HG03565 (cell line): ENCODE results near the gene CORO1C.

Experiments used
- ATAC-seq: cut with Tn5 transposase; IDR thresholded peaks from one replicate; pipeline ENCODE4 v1.9.1; 2021; ENCODE audit warnings: mild to moderate bottlenecking, moderate library complexity; ENCODE audit not compliant: unreplicated experiment

Gene CORO1C

DNA sequence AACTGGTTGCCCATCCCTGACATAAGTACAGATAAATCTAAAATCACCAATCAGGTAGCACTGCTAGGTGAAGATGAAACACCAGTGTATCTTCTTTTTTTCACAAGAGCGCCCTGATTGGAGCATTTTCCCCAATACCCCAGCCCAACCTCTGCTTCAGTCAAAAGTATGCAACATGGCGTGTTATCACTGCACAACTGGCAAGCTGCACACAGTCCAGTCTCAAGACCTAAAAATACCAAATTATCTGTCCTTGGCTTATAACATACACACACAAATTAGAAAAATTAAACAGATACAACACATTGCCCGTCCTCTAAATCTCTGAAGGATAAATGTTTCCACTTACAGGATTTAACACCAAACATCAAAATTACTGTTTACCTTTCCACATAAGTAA lies 77.4 kb downstream of the CORO1C start:
- ATAC-seq = no peak

DNA sequence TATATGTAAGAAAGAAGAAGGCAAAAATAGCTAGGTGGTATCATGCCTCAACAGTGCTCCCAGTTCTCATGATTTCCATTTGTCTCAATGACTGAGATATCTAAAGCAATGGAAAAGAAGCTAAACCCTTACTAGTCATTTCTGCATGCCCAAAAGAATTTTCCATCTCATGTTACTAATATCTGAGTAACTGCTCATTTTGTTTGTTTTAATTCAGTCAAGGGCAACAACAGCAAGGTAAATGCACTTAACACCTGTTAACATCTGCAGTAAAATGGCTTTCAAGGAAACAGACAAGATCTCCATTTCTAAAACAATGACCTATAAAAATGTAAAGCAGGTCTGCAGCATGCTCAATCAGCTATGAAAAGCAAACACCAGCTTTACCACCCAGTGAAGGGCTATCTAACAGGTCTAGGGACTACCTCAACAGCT lies 78.2 kb downstream of the CORO1C start:
- ATAC-seq = no peak

DNA sequence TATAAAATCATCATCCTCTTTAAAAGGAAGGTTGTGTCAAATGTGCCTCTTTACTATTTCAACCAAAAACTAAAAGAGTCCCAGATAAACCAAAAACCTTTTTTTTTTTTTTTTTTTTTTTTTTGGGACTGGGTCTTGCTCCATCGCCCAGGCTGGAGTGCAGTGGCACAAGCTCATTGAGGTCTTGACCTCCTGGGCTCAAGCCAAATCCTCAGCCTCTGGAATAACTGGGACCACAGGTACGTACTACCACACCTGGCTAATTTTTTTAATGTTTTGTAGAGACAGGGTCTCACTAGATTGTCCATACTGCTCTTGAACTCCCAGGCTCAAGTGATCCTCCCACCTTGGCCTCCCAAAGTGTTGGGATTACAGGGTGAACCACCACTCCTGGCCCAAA lies 81.2 kb downstream of the CORO1C start:
- no peak for ATAC-seq

DNA sequence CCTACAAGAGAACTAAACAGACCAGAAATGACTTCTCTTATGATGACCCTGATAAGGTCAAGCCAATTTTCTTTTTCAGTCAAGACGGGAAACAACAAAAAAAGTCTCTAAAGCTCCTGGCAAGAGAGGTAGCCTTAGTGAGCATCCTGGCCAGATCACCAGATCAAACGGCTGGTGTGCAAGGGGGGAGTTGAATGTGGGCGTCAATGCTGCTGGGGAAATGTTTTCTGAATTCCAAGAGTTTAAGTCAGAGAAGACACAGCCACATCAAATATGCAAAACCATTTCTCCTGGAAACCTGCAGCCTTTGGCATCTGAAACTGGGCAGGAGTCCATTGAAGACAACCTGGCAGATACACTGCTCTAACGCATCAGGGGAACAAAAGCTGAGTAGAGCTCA lies 81.6 kb downstream of the CORO1C start:
- no peak for ATAC-seq

DNA sequence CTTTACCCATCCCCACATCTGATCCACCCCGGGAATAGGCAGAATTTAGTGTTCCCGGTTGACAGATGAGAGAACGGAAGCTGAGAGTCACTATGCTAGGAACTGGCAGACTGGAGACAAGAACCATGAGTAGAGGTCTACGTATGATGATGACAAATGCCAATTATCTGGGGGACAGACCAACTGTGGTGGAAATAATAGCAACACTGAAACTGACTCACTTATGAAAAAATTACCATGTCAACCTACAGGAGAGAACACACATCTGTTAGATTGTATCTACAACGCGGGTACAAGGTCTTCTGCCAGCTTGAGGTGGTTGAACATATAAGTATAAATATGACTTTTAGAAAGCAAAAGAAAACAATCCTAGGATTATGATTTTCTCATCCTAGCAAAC lies 82.2 kb downstream of the CORO1C start:
- ATAC-seq = no peak

DNA sequence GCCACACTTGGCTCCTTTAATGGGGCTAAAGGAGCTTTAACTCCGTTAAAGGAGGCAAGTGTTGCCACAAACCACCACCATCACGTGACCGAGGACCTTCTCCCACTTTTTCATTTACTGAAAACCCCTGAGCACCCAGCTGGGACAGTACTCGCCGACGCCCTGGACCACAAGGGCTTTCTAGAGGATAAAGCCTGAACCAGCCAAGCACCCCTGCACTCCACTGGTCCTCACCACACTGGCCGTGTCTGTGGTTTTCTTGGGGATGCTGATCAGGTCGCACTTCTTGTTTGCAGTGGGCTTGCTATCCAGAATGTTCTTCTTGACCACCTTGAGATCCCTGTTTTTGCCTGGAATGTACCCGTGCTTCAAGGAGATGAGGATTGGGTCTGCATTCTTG lies 82.9 kb downstream of the CORO1C start:
- ATAC-seq = no peak

DNA sequence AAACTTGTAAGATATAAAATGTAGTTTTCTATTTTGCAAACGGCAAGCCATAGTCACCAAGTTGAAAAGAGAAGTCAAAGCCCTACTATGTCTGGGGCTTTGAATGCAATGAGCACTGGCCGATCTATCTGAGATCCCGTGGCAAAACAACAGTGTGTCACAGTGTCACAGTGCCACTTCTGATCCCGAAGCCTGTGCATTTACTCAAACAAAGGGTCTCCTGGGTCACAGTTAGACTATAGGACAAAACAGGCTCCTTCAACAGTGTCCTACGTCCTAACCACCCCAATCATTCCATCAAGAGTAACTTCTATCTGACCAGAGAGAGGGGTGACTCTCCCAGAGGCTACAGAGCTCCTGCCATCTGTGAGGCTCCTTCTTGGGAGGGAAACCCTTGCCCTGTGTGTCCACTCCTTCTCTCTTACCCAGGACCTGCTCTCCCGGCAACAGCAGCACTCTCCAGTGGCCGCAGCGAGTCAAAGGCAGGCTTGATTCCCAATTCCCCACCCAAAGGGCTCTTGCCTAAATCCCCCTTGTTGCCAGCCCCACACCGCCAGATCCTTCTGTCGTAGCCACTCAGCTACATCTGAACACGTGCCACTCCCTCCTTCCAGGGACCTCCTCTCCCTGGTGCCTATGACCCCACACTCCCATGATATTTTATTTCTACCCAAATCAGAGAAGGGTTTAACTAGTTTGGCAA lies 83.6 kb downstream of the CORO1C start:
- ATAC-seq = no peak

DNA sequence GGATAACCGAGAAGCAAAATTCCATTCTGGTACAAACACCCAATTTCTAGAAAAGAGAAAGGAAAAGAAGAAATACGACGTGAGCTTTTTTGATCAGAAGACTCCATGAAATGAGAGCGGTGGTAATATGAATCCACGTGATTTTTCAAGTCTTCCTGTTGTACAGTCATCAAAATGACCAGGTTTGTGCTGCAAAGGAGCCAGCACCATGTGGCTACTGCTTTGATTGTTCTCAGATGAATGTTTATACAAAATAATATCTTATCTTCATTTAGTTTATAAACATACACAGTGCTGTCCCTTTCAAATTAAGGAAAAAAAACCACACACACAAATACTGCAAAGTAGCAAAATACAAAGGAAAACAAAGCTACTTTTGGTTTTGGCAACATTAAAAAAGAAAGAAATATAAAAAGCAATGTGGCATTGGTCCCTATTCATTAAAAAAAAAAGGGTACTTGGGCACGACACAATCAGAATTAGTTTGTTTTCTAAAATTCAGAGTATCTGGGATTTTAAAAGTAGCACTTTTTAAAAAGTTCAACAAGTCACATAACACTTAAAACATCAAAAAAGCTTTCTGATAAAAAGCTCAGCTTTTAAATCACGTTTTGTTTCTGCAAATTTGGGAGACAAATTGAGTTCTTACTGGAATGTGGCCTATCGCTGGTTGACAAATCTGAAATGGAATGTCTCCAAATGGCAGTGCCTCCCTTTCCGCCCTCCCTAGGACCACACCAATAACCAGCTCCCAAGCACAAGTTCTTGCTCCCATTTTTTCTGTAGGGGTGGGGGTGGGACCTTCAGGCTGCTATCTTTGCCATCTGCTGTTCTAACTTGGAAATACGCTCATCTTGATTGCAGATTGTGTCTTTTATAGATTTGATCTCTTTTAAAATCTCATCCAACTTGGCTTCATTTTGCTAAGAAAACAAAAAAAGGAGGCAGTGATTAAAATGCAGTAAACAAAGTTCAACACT lies 84.4 kb downstream of the CORO1C start:
- no peak for ATAC-seq

DNA sequence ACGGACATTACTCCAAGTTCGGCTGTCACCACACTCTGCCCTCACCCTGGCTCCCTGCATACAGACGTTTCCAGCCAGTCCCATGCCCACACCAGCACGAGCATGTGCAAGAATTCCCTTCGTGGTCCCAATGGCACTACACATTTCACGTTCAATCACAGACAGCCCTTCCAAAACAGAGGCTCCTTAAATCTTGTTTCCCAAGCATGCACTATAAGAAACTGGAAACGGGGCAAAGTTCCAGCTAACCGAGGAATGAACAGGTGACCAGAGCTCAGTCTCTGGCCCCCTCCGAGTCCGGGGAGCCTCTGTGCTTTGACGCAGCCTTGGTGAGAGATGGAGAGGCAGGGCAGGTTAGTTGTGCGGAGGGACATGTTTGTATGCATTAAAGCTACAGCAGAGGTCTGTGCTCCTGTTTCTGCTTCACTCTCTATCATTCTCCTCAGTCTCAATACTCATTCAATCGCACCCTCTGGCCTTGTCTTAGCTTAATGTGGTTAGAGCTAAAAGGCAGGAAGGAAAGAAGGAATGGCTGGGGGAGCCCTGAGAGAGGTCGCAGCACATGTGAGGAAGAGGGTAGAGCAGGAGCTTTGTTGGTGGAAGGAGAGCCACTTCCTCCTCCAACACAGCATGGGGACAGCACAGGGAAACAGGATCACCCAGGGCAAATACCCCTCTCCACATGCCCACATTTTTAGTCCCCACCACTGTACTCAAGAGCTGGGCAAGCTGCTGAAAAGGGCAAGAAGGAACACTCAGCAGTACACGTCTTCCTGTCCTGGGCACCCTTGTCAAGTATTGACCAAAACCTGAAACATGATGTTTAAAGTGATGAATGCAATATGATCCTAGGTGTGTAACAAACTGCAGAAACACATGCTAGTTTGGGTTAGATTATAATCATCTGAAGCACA lies 85.4 kb downstream of the CORO1C start:
- ATAC-seq = no peak

DNA sequence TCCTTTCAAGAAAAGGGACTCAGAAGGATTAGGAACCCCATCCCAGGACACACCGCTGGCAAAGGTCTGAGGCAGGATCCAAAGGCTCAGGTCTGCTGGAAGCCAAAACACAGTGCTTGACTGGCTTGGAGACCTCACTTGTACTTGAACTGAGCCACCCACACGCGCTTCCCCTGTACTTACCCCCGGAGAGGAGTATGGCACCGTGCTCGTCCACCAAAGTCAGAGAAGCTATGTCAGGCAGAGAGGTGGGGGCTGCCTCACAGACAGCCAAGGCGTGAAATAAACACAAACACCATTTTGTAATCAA lies 86.6 kb downstream of the CORO1C start:
- ATAC-seq = no peak

DNA sequence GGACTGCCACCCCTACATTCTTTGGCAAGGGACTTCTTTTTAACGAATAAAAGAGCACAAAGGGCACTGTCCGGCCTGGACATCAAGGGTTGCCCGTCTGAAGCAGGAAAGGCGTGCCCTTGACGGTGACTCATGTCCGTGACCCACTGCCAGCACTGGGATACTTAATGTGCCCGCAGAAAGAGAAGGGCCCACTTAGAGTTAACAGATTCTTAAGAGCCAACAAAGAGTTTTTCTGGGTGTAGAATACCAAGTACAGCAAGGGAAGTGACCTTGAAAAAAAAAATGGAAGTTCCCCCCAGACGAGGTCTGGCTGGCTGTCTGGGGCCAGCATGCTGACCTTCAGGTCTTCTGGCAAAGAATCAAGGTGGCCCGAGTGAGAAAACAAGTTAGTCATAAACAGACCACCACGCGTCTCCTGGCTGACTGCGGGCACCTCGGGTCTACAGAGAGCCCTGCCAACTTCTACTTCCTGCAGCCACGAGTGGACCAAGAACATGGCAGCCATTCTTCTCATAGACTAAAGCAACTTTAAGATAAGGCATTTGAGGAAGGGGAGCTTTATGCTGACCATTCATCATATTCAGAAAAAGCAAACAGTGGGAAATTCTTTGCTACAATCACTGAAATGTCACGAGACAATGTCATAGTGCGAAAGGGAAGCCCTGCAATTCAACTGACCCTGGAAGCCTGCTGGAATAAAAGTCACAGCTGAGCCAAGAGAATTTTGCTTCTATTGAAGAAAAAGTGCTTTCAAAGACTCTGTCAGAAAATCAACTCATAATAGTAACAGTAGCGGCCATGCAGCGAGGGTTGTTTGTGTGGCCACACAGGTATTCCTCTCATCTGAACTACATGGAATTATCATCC lies 87.1 kb downstream of the CORO1C start:
- no peak for ATAC-seq

DNA sequence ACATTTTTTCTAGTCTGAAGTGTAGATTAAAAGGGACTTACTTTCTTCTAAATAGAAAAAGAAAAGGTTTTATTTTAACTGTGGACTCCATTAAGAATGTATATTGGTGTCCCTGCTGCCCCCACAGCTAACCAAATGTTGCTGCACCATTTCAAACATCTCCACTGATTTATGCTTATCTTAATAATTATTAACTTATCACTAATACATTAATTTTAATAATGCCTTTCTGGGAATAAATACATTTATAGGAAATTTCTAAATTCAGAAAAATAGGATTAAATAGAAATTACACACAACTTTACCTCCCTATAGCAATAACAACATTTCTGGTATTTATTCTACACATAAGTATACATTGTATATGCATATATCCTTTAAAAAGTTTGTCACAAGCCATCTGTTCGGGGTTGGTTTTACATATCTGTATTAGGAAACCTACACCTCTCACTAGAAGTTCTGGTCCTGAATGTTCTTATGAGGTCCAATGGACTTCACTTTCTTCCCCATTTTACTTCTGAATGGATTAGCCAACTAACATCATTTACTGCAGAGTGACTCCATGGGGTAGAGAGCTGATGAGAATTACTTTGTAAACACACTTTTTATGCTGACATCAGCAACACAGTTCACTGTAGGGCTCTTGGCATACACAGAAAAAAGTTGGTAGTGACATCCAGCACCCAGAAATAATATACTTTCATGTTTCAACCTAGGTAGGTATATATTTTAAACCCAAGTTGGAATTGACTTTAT lies 88.2 kb downstream of the CORO1C start:
- no peak for ATAC-seq

DNA sequence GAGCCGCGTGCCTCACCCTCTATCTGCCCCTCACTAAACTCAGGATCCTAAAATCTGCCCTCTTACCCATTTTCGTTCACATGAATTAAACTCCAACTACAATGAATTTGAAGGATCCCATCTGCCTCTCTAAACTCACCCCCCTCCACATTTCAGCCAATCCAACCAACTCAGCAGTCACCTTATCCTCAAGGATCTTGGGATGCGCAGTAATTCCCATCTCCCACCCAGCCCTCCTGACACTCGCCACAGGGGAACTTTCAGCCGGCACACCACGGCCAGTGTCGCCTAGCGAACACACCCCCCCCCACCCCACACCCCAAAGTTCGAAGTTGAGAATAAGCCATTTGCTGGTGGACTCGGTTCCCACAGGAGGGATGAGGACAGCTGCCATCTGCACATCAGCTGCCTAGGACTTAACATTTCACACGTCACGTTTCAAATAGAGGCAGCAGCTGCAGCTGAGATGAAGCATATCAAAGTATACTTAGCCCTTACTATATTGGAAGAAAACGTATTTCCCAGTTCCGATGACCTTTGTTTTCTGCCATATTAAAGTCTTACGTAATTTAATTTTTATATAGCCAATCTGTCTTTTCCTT lies 88.9 kb downstream of the CORO1C start:
- ATAC-seq = no peak

DNA sequence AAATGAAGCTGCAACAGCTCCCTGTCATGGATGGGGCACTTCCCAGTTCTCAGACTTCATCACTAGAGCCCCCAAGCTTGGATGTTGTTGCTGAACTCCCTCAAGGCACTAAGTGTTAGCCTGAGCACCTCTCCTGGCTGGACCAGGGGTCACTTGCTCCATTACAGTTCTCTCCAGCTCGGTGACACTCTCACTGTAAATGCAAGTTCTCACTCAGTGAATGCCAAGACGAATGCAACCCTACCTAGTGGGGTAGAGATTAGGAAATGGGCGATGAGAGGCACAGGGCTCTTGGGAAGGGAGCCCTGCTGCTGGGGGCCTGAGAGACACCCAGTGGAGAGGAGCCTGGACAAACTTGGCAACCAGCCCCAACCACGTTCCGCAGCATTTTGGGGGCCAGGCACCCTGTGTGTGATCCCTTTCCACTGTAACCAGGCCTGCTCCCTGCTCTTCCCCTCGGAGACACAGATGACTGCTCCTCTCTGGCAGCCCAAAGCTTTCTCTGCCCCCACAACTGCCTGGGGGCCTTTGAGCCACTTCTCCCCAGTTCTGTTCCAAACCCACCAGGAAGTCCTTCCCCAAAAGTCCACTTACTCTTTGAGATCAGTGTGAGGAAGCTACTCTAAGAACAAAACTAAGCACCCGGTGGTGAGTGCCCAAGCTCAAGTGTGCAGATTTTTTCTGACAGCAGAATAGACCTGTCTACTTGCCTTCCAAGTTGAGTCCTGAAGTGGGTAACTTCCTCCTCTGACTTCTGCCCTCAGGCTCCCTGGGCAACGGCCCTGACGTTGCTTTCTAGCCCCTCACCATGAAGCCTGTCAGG lies 89.7 kb downstream of the CORO1C start:
- no peak for ATAC-seq

DNA sequence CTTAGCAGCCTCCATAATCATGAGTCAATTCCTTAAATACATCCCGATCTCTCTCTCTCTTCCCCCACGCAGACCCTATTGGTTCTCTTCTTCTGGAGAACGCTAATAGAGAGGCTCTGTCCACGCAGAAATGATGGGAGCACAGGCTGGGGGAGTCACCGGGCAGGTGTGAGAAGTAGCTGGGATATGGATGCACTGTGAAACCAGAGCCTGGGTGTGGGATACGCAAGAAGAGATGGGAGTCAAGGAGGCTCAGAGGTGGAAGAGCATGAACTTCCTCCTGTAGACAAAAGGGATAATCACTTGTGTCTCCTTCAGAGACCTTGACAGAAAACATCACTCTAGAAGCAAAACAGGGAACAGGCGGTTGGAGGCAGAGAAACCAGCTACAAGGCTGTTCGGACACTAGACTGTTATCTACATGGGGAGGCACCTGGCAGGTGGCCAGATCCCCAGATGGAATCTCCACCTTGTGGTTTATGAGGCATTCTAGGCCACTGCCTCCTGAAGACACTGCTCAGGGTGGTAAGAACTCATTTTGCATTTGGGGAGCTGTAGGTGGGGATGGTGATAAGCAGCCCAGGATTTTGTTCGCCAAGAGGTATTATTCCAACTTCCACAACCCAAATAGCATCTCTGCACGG lies 90.4 kb downstream of the CORO1C start:
- no peak for ATAC-seq

DNA sequence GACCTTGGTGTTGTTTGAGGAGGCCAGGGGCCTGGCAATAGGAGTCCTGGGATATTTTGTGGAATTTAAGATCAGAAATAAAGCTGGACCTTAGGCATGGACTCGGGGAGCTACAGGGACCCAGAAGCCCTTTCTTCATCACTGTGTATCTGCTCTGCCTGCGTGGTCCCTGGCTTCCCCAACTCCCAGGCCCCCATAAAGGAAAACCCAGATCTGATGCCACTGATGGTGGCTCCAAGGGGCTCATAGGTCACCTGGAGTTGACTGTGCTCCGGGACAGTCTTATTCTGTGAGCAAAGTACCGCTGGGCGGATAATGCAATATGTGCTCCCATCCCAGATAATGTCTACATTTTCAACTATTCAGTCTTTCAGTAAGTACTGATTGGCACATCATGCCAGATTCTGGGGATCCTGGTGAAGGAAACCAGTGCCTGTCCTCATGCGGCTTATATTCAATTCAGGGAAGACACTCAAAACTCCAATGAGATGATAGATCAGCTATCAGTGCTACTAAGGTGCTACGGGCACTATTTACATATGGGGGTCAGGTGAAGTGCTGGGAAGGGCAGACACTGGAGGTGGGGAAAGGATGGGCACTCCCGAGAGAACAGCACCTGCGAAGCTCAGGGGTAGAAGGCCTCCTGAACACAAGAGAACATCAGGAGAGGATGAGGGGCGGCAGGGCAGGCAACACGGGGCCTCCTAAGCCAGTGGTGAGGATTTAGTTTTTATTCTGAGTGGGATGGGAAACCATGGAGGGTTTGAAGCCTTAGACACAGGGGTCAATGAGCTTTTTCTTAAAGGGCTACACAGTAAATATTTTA lies 92.1 kb downstream of the CORO1C start:
- ATAC-seq = no peak
